ENCODE data around the gene RUNDC3A.

Gene RUNDC3A

GRCh38 chr17:44314524-44314868 lies 6.1 kb downstream of the RUNDC3A start:
- TF ChIP-seq MAX (IDR thresholded peaks at IDR 0.05) (no peak), RAD21 (IDR thresholded peaks at IDR 0.05; ENCODE audit: low read depth) (no peak), CREB1 (IDR thresholded peaks at IDR 0.05; ENCODE audit: low read depth) (no peak), ZBTB7A (IDR thresholded peaks at IDR 0.05; ENCODE audit: low read depth) (no peak), CEBPB (IDR thresholded peaks at IDR 0.05) (no peak), YY1 (IDR thresholded peaks at IDR 0.05; ENCODE audit: low read depth) (no peak)

GRCh38 chr17:44314869-44315661 lies 6.7 kb downstream of the RUNDC3A start:
- TF ChIP-seq MAX (IDR thresholded peaks at IDR 0.05), result peak; percentile 74
- peak; percentile 54; the same call in 1 of the 2 replicates for TF ChIP-seq ZBTB7A (IDR thresholded peaks at IDR 0.05; ENCODE audit: low read depth)
- TF ChIP-seq EP300 (IDR thresholded peaks at IDR 0.05; ENCODE audit: borderline replicate concordance), result no peak

- TF ChIP-seq USF1 (IDR thresholded peaks at IDR 0.05) (no peak), TAF1 (IDR thresholded peaks at IDR 0.05; ENCODE audit: low read depth) (no peak), MAX (IDR thresholded peaks at IDR 0.05) (no peak; the same call in 1 of the 2 replicates), EGR1 (IDR thresholded peaks at IDR 0.05) (no peak), TEAD4 (IDR thresholded peaks at IDR 0.05) (no peak)
These were observed 7.6 kb downstream of the RUNDC3A start for GRCh38 chr17:44315760-44316731.

- TF ChIP-seq EP300 (IDR thresholded peaks at IDR 0.05; ENCODE audit: borderline replicate concordance) (no peak), REST (IDR thresholded peaks at IDR 0.05; ENCODE audit: low read depth) (no peak), ZBTB7A (IDR thresholded peaks at IDR 0.05; ENCODE audit: low read depth) (no peak), FOXM1 (IDR thresholded peaks at IDR 0.05; ENCODE audit: borderline replicate concordance, low read depth) (no peak), TAF1 (IDR thresholded peaks at IDR 0.05; ENCODE audit: low read depth) (no peak), NFIC (IDR thresholded peaks at IDR 0.05) (no peak), CREB1 (IDR thresholded peaks at IDR 0.05; ENCODE audit: low read depth) (no peak)
These were observed 9.1 kb downstream of the RUNDC3A start for GRCh38 chr17:44317545-44317944.

GRCh38 chr17:44318077-44318892 lies 9.9 kb downstream of the RUNDC3A start:
- TF ChIP-seq CEBPB (IDR thresholded peaks at IDR 0.05) (no peak), MAX (IDR thresholded peaks at IDR 0.05) (no peak), TAF1 (IDR thresholded peaks at IDR 0.05; ENCODE audit: low read depth) (no peak), TCF12 (IDR thresholded peaks at IDR 0.05; ENCODE audit: low read depth) (no peak), ZBTB7A (IDR thresholded peaks at IDR 0.05; ENCODE audit: low read depth) (no peak), EP300 (IDR thresholded peaks at IDR 0.05; ENCODE audit: borderline replicate concordance) (no peak), RAD21 (IDR thresholded peaks at IDR 0.05; ENCODE audit: low read depth) (no peak), NFIC (IDR thresholded peaks at IDR 0.05) (no peak), FOXM1 (IDR thresholded peaks at IDR 0.05; ENCODE audit: borderline replicate concordance, low read depth) (no peak), YY1 (IDR thresholded peaks at IDR 0.05; ENCODE audit: low read depth) (no peak), USF1 (IDR thresholded peaks at IDR 0.05) (no peak), REST (IDR thresholded peaks at IDR 0.05; ENCODE audit: low read depth) (no peak), CREB1 (IDR thresholded peaks at IDR 0.05; ENCODE audit: low read depth) (no peak)

All from Ishikawa (cell line).